GM12872 (cell line): ENCODE measurements around the gene ATP6V1C2.

Experiments
- TF ChIP-seq, protein P1 (sequence below): IDR thresholded peaks from 3 replicates; pipeline ENCODE4 v1.5.1; 2011; ENCODE audit warnings: low read depth, mild to moderate bottlenecking, low read length, moderate library complexity; ENCODE audit not compliant: insufficient read depth

ATP6V1C2 gene

GRCh38 chr2:10792001-10792634 lies 70.7 kb downstream of the ATP6V1C2 start:
- TF ChIP-seq, protein P1, sequence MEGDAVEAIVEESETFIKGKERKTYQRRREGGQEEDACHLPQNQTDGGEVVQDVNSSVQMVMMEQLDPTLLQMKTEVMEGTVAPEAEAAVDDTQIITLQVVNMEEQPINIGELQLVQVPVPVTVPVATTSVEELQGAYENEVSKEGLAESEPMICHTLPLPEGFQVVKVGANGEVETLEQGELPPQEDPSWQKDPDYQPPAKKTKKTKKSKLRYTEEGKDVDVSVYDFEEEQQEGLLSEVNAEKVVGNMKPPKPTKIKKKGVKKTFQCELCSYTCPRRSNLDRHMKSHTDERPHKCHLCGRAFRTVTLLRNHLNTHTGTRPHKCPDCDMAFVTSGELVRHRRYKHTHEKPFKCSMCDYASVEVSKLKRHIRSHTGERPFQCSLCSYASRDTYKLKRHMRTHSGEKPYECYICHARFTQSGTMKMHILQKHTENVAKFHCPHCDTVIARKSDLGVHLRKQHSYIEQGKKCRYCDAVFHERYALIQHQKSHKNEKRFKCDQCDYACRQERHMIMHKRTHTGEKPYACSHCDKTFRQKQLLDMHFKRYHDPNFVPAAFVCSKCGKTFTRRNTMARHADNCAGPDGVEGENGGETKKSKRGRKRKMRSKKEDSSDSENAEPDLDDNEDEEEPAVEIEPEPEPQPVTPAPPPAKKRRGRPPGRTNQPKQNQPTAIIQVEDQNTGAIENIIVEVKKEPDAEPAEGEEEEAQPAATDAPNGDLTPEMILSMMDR, result no peak

- TF ChIP-seq, protein P1, result 0 out of 3 replicates have a peak, but pooled peaks have one; percentile 18
Measured at GRCh38 chr2:10792660-10793400, 71.4 kb downstream of the ATP6V1C2 start.

DNA sequence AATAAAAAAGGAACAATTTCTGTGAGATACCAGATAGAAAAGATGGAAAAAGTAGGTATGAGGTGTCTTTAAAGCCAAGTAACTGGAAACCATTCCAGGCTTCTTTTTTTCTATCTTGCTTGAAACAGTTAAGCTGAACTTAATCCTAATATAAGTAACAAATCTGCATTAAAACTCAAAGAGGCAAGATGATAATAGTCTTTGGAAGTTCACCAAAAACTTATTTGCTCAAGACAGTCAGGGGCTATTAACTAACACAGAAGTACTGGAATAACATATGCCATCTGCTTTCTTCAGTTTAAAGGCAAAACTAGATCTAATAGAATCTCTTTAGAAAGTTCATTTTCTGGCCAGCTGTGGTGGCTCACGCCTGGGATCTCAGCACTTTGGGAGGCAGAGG lies 72.4 kb downstream of the ATP6V1C2 start:
- TF ChIP-seq, protein P1, result no peak

DNA sequence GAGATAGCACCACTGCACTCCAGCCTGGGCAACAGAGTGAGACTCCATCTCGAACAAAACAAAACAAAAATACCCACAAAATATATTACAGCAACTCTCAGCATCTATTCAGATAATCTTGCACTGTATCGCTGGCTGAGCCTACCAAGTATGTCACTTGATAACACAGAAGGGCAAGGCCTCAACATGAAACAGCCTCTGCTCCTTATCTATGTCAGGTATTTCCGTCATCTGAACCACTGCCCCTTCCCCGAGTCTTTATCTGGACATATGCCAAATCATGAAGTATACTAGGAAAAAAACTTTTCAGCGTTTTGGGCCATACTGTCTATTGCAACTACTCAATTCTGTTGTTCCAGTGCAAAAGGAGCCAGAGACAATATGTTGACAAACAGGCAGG lies 73.4 kb downstream of the ATP6V1C2 start:
- TF ChIP-seq, protein P1, result no peak

GRCh38 chr2:10795508-10796046 lies 74.1 kb downstream of the ATP6V1C2 start:
- TF ChIP-seq, protein P1, result no peak

DNA sequence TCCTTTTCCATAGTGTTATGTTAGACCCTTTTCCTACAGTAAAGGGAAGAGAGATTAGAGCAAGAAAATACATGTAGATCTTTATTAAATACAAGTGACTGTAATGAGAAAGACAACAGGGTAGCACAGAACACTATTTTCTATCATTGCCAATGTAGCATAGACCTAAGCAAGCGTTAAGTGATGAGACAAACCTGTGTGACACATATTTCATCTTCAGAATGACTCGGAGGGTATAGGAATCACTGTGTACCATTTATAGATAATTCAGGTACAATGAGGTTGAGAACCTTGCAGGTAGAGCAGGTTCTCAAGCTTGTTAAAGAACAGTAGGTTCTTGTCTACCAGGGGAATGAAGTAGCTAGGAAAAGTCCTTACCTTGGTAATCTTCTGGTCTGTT lies 75.3 kb downstream of the ATP6V1C2 start:
- TF ChIP-seq, protein P1, result no peak

DNA sequence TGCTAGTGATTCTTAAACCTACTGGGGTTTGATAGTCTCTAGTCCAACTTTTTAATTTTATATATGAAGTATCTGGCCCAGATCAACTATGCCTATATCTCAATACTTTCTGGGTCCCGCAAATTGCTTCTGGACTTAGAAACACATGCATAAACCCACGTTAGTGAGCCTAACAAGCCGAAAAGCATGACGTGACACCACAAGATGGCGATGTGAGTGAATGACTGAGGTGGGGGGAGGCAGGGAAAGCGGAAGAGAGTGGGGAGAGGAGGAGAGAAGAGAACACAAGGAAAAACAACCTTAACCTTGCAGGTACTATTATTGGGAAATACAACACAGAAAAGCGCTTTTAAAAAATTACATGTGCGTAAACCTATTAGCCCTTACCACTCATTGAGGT lies 77.4 kb downstream of the ATP6V1C2 start:
- TF ChIP-seq, protein P1, result no peak
